HEK293 (cell line): ENCODE data around the gene NKX1-1.

ENCODE experiments used
- CTCF ChIA-PET: fragments of 350-600 bp; formaldehyde crosslinking; extraction: SDS; loops from one replicate; lab custom pipeline; 2021; ENCODE audit warnings: antibody characterized with exemption; lab: Yijun Ruan, JAX
- POLR2A ChIA-PET: fragments of 300-600 bp; formaldehyde crosslinking; extraction: SDS; loops from one replicate; lab custom pipeline; 2020; ENCODE audit warnings: antibody characterized with exemption, inconsistent platforms; lab: Yijun Ruan, JAX
- H3K27ac ChIP-seq: fragments of 200-500 bp; sonication (Bioruptor generic); 2 replicates; pipeline ENCODE4 v1.5.1; 2014; ENCODE audit warnings: low read depth, low read length, control low read depth, inconsistent platforms; ENCODE audit errors: extremely low read depth
- H3K36me3 ChIP-seq, 2 experiments: fragments of 200-500 bp in 1 of 2; sonication (Bioruptor generic) in 1 of 2; 1 replicate in 1 of 2; 2 replicates in 1 of 2; pipeline ENCODE4 v1.5.1; 2014 to 2017; ENCODE audit warnings: inconsistent platforms in 2 of 2, low read length in 2 of 2; ENCODE audit not compliant: control insufficient read depth in 2 of 2, insufficient read depth in 1 of 2
- H3K4me1 ChIP-seq: fragments of 200-500 bp; sonication (Bioruptor generic); 2 replicates; pipeline ENCODE4 v1.5.1; 2014; ENCODE audit warnings: mild to moderate bottlenecking, low read length, inconsistent platforms; ENCODE audit not compliant: control insufficient read depth, insufficient read depth
- H3K4me3 ChIP-seq: 2 replicates; pipeline ENCODE4 v1.5.1; 2011; ENCODE audit warnings: low read depth, mild to moderate bottlenecking, control low read depth, low read length, moderate library complexity
- H3K9me3 ChIP-seq: fragments of 200-500 bp; sonication (Bioruptor generic); 2 replicates; pipeline ENCODE4 v1.5.1; 2014; ENCODE audit warnings: low read depth, low read length, inconsistent platforms; ENCODE audit not compliant: control insufficient read depth, insufficient read depth
- ATF2 ChIP-seq: fragments of 450-650 bp; formaldehyde crosslinking; IDR thresholded peaks from 2 replicates; pipeline ENCODE4 v1.5.1; 2016; ENCODE audit warnings: missing biosample characterization, missing genetic modification characterization, low read depth
- BCL11A ChIP-seq: fragments of 450-650 bp; formaldehyde crosslinking; IDR thresholded peaks from 2 replicates; pipeline ENCODE4 v1.5.1; 2016; ENCODE audit warnings: low read depth, missing biosample characterization, missing genetic modification characterization
- BCL11B ChIP-seq: fragments of 450-650 bp; formaldehyde crosslinking; IDR thresholded peaks from 2 replicates; pipeline ENCODE4 v1.5.1; 2016; ENCODE audit warnings: low read depth, missing biosample characterization, missing genetic modification characterization
- MZF1 ChIP-seq: fragments of 450-650 bp; formaldehyde crosslinking; IDR thresholded peaks from 2 replicates; pipeline ENCODE4 v1.5.1; 2017; ENCODE audit warnings: missing biosample characterization, missing genetic modification characterization, borderline replicate concordance
- SP3 ChIP-seq: fragments of 450-650 bp; formaldehyde crosslinking; IDR thresholded peaks from 2 replicates; pipeline ENCODE4 v1.5.1; 2016; ENCODE audit warnings: missing biosample characterization, missing genetic modification characterization
- ZBTB44 ChIP-seq: fragments of 450-650 bp; IDR thresholded peaks from 2 replicates; pipeline ENCODE4 v1.5.1; 2018; ENCODE audit warnings: missing biosample characterization, mild to moderate bottlenecking, missing genetic modification characterization
- ZNF133 ChIP-seq: fragments of 450-650 bp; formaldehyde crosslinking; IDR thresholded peaks from 2 replicates; pipeline ENCODE4 v1.5.1; 2016; ENCODE audit warnings: missing biosample characterization, missing genetic modification characterization
- ZNF548 ChIP-seq: fragments of 450-650 bp; formaldehyde crosslinking; IDR thresholded peaks from 2 replicates; pipeline ENCODE4 v1.5.1; 2016; ENCODE audit warnings: missing biosample characterization, missing genetic modification characterization
- ZNF555 ChIP-seq: fragments of 450-650 bp; formaldehyde crosslinking; conservative IDR thresholded peaks from 2 replicates; pipeline ENCODE4 v1.5.1; 2017; ENCODE audit warnings: missing biosample characterization, mild to moderate bottlenecking, missing genetic modification characterization, inconsistent platforms
- ZNF580 ChIP-seq: fragments of 450-650 bp; formaldehyde crosslinking; IDR thresholded peaks from 2 replicates; pipeline ENCODE4 v1.5.1; 2016; ENCODE audit warnings: missing biosample characterization, missing genetic modification characterization
- ZNF621 ChIP-seq: fragments of 450-650 bp; formaldehyde crosslinking; IDR thresholded peaks from 2 replicates; pipeline ENCODE4 v1.5.1; 2017; ENCODE audit warnings: missing biosample characterization, missing genetic modification characterization
- TF ChIP-seq, protein P1 (sequence below): fragments of 450-650 bp; formaldehyde crosslinking; IDR thresholded peaks from 2 replicates; pipeline ENCODE4 v1.5.1; 2016; ENCODE audit warnings: missing biosample characterization, missing genetic modification characterization

Gene NKX1-1

DNA sequence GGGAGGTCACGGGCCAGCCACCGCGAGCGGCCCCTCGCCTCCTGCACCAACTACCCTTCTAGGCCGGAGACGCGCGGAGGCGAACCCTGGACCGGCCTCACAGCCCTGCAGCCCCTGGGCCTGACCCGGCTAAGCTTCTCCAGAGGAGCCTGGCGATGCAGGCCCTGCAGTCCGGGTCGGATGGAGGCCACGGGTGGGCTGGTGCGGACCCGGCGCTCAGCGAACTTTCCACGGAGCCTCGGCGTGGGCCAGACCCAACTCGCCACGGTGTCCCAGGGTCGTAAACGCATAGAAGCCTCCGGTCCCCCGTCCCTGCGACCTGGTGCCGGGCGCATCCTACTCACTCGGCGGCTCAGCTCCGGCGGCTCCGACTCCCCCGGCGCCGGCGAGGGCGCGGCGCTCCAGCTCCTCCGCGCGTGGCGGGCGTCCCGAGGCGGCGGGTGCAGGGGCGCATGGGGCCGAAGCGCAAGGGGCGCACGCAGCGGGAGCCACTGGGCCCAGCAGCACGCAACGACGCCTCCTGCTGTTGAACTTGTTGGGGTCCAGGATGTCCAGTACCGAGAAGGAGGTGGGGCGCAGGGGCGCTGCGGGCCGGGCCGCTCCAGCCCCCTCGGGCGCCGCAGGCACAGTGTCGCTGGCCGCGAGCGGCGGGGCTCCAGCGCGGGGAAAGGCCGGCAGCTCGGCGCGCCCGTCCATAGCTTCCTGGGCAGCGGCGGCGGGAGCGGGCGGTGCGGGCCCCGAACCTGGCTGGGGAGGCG is 427 bp downstream of the NKX1-1 start (continued):
- no peak for TF ChIP-seq ZBTB44 (tag by site-specific recombination)

DNA sequence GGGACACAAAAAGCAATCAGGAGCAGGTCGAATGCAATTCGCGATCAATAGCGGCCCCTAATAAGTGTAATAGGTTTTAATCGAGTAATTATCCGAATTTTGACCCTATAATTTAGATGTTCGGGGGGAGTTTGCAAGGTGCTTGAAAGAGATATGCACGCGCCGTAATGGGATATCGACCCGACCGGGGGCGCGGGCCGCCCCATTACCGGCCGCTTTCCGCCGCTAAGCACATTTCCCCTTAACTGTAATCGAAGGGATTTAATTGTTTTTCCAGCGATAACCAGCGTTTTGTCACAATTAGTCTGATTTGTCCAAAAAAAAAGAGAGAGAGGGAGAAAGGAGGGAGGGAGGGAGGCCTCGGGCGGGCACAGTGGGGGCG is 997 bp downstream of the NKX1-1 start:
- Histone ChIP-seq H3K27ac (no peak overlapping the region), H3K4me3 (no peak overlapping the region)

DNA sequence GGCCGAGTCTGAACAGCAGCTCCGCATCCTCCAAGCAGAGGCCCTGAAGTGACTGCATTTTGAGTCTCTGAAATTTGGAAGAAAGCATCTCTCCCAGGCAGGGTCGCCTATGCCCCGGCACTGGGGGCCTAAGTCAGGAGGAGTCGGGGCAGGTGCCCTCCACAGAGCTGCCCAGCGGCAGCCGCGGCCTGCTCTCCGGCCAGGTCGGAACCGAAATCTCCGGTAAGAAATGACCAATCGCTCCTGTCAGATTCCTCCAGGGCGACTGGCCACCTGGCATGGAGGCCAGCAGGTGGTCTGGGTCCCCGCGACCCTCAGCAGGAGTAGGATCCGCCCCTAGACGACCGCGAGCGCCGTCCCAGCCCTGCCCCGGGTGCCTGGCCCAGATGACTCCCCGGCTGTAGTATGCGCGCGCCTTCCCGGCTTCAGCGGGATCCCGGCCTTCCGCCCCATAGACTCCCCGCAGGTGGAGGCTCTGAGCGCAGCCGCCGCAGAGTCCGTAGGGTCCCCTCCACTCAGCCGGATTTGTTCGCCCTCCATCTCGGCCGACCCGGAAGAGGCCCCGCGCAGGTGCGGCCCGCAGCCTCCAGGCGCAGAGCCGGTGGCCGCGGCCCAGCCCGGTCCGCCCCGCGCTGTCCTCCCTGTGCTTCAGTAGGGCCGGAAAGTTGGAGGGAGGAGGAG is 1.5 kb downstream of the NKX1-1 start:
- no peak overlapping the region for H3K27ac ChIP-seq
- no peak overlapping the region for H3K4me3 ChIP-seq
- H3K9me3 ChIP-seq = no peaks in the 10 kb centered on the region
- CTCF ChIA-PET = no interaction called here
- no peaks in the 10 kb centered on the region for H3K4me1 ChIP-seq
- no peak for TF ChIP-seq ZNF548 (tag by site-specific recombination)
- TF ChIP-seq ZNF133 (tag by site-specific recombination) = no peak
- no peak for TF ChIP-seq ATF2 (tag by site-specific recombination)
- no peak for TF ChIP-seq BCL11B (tag by site-specific recombination)
- TF ChIP-seq, protein P1, sequence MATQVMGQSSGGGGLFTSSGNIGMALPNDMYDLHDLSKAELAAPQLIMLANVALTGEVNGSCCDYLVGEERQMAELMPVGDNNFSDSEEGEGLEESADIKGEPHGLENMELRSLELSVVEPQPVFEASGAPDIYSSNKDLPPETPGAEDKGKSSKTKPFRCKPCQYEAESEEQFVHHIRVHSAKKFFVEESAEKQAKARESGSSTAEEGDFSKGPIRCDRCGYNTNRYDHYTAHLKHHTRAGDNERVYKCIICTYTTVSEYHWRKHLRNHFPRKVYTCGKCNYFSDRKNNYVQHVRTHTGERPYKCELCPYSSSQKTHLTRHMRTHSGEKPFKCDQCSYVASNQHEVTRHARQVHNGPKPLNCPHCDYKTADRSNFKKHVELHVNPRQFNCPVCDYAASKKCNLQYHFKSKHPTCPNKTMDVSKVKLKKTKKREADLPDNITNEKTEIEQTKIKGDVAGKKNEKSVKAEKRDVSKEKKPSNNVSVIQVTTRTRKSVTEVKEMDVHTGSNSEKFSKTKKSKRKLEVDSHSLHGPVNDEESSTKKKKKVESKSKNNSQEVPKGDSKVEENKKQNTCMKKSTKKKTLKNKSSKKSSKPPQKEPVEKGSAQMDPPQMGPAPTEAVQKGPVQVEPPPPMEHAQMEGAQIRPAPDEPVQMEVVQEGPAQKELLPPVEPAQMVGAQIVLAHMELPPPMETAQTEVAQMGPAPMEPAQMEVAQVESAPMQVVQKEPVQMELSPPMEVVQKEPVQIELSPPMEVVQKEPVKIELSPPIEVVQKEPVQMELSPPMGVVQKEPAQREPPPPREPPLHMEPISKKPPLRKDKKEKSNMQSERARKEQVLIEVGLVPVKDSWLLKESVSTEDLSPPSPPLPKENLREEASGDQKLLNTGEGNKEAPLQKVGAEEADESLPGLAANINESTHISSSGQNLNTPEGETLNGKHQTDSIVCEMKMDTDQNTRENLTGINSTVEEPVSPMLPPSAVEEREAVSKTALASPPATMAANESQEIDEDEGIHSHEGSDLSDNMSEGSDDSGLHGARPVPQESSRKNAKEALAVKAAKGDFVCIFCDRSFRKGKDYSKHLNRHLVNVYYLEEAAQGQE (tag by site-specific recombination) = no peak
- no peak for TF ChIP-seq ZNF580
- no peak for TF ChIP-seq MZF1 (tag by site-specific recombination)
- TF ChIP-seq, all 188 proteins: peak for 0
- POLR2A ChIA-PET = no interaction called here
- H3K36me3 ChIP-seq = no peaks in the 10 kb centered on the region

More for the DNA sequence above, 997 bp downstream of the NKX1-1 start:
- ChIA-PET POLR2A (no interaction called here), CTCF (no interaction called here)
- H3K9me3 ChIP-seq = no peaks in the 10 kb centered on the region
- TF ChIP-seq ZNF555 (tag by site-specific recombination) (no peak), BCL11A (tag by site-specific recombination) (no peak), ZNF621 (tag by site-specific recombination) (no peak), SP3 (tag by site-specific recombination) (no peak)
- no peaks in the 10 kb centered on the region for H3K4me1 ChIP-seq
- no peaks in the 10 kb centered on the region for H3K36me3 ChIP-seq
